ENCODE measurements around the gene ANKRD44. TPM values are rescaled to one million over a fixed set of nuclear protein-coding genes. Genes with fewer than 3 reads are reported as not detected.

Gene ANKRD44
- total RNA-seq, 1 donor from 2014 or later = 3.4 TPM

GRCh38 chr2:197259470-197259999, 51.0 kb downstream of the ANKRD44 start:
- Mint-ChIP-seq H3K27me3 (ENCODE audit: insufficient read depth, low read depth) (peaks cover 2% of the 10 kb centered on the region), H3K4me1 (peaks cover 26% of the 10 kb centered on the region), H3K4me3 (no peak overlapping the region), H3K27ac (no peak overlapping the region), H3K9me3 (no peaks in the 10 kb centered on the region), H3K36me3 (no peaks in the 10 kb centered on the region)
- H3K4me2 ChIP-seq = no peak overlapping the region
- no peaks in the 10 kb centered on the region for H3K79me2 ChIP-seq (ENCODE audit: low read depth)
- no peak overlapping the region for H3K9ac ChIP-seq
- no peak for DNase-seq (ENCODE audit: low spot score)
- H3K4me1 ChIP-seq = peaks cover 26% of the 10 kb centered on the region
- H3F3A ChIP-seq (ENCODE audit: low read depth) = peaks cover 12% of the 10 kb centered on the region
- H4K20me1 ChIP-seq (ENCODE audit: low read depth) = no peaks in the 10 kb centered on the region
- no peak overlapping the region for H2AFZ ChIP-seq (replicated peaks)
- no peaks in the 10 kb centered on the region for H3K9me3 ChIP-seq (ENCODE audit: low read depth)
- no peak for TF ChIP-seq EZH2 (IDR thresholded peaks at IDR 0.05)
- no peaks in the 10 kb centered on the region for H3K36me3 ChIP-seq
- no peak overlapping the region for H3K27ac ChIP-seq
- H3K27me3 ChIP-seq = no peaks in the 10 kb centered on the region
- H3K4me3 ChIP-seq = no peak overlapping the region

DNA sequence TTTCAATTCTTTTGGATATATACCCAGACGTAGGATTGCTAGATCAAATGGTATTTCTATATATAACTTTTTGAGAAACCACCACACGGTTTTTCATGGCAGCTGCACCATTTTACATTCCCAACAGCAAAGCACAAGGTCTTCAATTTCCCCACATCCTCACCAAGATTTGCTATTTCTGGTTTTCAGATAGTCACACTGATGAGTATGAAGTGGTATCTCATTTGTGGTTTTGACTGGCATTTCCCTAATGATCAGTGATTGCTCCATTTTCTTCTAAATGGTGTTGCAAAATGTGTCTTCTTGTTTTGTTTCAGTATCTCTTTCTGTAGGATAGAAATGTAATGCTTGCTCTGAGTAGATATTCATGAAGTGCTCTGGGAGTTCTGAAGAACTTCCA, 52.0 kb downstream of the ANKRD44 start:
- H3K4me3 Mint-ChIP-seq = no peak overlapping the region
- H3K4me1 Mint-ChIP-seq = peaks cover 26% of the 10 kb centered on the region
- Histone ChIP-seq H2AFZ (replicated peaks) (no peak overlapping the region), H3K9ac (no peak overlapping the region), H3K9me3 (ENCODE audit: low read depth) (no peaks in the 10 kb centered on the region), H3K79me2 (ENCODE audit: low read depth) (no peaks in the 10 kb centered on the region), H3K27ac (no peak overlapping the region), H3F3A (ENCODE audit: low read depth) (peaks cover 12% of the 10 kb centered on the region), H3K4me3 (no peak overlapping the region), H3K36me3 (no peaks in the 10 kb centered on the region), H4K20me1 (ENCODE audit: low read depth) (no peaks in the 10 kb centered on the region), H3K4me2 (no peak overlapping the region), H3K27me3 (no peaks in the 10 kb centered on the region), H3K4me1 (peaks cover 26% of the 10 kb centered on the region)
- no peak overlapping the region for H3K27ac Mint-ChIP-seq
- H3K27me3 Mint-ChIP-seq (ENCODE audit: insufficient read depth, low read depth) = peaks cover 2% of the 10 kb centered on the region
- no peaks in the 10 kb centered on the region for H3K9me3 Mint-ChIP-seq
- H3K36me3 Mint-ChIP-seq = no peaks in the 10 kb centered on the region
- no peak for DNase-seq (ENCODE audit: low spot score)
- TF ChIP-seq CTCF (IDR thresholded peaks at IDR 0.05) = no peak
- TF ChIP-seq EZH2 (IDR thresholded peaks at IDR 0.05) = no peak
- TF ChIP-seq EZH2phosphoT487 (IDR thresholded peaks at IDR 0.05) = no peak

- H3K36me3 ChIP-seq = no peaks in the 10 kb centered on the region
- DNase-seq (ENCODE audit: low spot score) = no peak
- Mint-ChIP-seq H3K27ac (peak overlapping the region; percentile 62), H3K9me3 (no peaks in the 10 kb centered on the region), H3K4me3 (no peak overlapping the region), H3K36me3 (no peaks in the 10 kb centered on the region), H3K4me1 (peaks cover 26% of the 10 kb centered on the region), H3K27me3 (ENCODE audit: insufficient read depth, low read depth) (peaks cover 2% of the 10 kb centered on the region)
- no peak overlapping the region for H3K27ac ChIP-seq
- H3K79me2 ChIP-seq (ENCODE audit: low read depth) = no peaks in the 10 kb centered on the region
- H3K9me3 ChIP-seq (ENCODE audit: low read depth) = no peaks in the 10 kb centered on the region
- H2AFZ ChIP-seq (replicated peaks) = no peak overlapping the region
- no peak for TF ChIP-seq CTCF (IDR thresholded peaks at IDR 0.05)
- no peak for TF ChIP-seq EZH2phosphoT487 (IDR thresholded peaks at IDR 0.05)
- no peak for TF ChIP-seq EZH2 (IDR thresholded peaks at IDR 0.05)
- H3K4me1 ChIP-seq = peaks cover 26% of the 10 kb centered on the region
- no peaks in the 10 kb centered on the region for H3K27me3 ChIP-seq
- H3K4me3 ChIP-seq = no peak overlapping the region
- no peak overlapping the region for H3K9ac ChIP-seq
- H3F3A ChIP-seq (ENCODE audit: low read depth) = peaks cover 12% of the 10 kb centered on the region
- peak overlapping the region; percentile 15 for H3K4me2 ChIP-seq
- no peaks in the 10 kb centered on the region for H4K20me1 ChIP-seq (ENCODE audit: low read depth)
Observed at GRCh38 chr2:197256547-197257170, 53.9 kb downstream of the ANKRD44 start.

GRCh38 chr2:197256021-197256420, 54.6 kb downstream of the ANKRD44 start:
- no peak for DNase-seq (ENCODE audit: low spot score)
- peaks cover 12% of the 10 kb centered on the region for H3F3A ChIP-seq (ENCODE audit: low read depth)
- H3K27ac ChIP-seq = no peak overlapping the region
- Mint-ChIP-seq H3K36me3 (no peaks in the 10 kb centered on the region), H3K27me3 (ENCODE audit: insufficient read depth, low read depth) (no peaks in the 10 kb centered on the region), H3K27ac (peak overlapping the region; percentile 29), H3K9me3 (no peaks in the 10 kb centered on the region), H3K4me1 (peaks cover 26% of the 10 kb centered on the region), H3K4me3 (no peak overlapping the region)
- H3K36me3 ChIP-seq = no peaks in the 10 kb centered on the region
- no peak overlapping the region for H3K9ac ChIP-seq
- no peaks in the 10 kb centered on the region for H3K79me2 ChIP-seq (ENCODE audit: low read depth)
- no peaks in the 10 kb centered on the region for H3K9me3 ChIP-seq (ENCODE audit: low read depth)
- no peaks in the 10 kb centered on the region for H3K27me3 ChIP-seq
- H3K4me3 ChIP-seq = no peak overlapping the region
- H3K4me2 ChIP-seq = peak overlapping the region; percentile 15
- no peak for TF ChIP-seq EZH2phosphoT487 (IDR thresholded peaks at IDR 0.05)
- peaks cover 26% of the 10 kb centered on the region for H3K4me1 ChIP-seq
- no peaks in the 10 kb centered on the region for H4K20me1 ChIP-seq (ENCODE audit: low read depth)
- H2AFZ ChIP-seq (replicated peaks) = no peak overlapping the region
